Gastroesophageal sphincter (tissue), 4 donors: ENCODE results near the gene UTP25. TPM values are rescaled to one million over a fixed set of nuclear protein-coding genes. Genes with fewer than 3 reads are reported as not detected.

Experiments
- ATAC-seq: fragments of 150-250 bp; one replicate; pipeline ENCODE4 v1.9.1; 2016; ENCODE audit warnings: mild to moderate bottlenecking, moderate library complexity
- H3K27ac ChIP-seq, 4 donors: fragments of 200-600 bp; sonication (generic) in 3 of 4; 1 replicate in 3 of 4; 2 replicates in 1 of 4; pipeline ENCODE4 v1.5.1; 2016 to 2019
- H3K27me3 ChIP-seq: fragments of 200-600 bp; sonication (generic); one replicate; pipeline ENCODE4 v1.5.1; 2019
- H3K36me3 ChIP-seq, 2 donors: fragments of 200-600 bp; sonication (generic); one replicate each; pipeline ENCODE4 v1.5.1; 2019; ENCODE audit warnings: control low read depth in 1 of 2
- H3K4me1 ChIP-seq, 3 donors: fragments of 200-600 bp; sonication (generic); 1 replicate in 2 of 3; 2 replicates in 1 of 3; pipeline ENCODE4 v1.5.1; 2016 to 2019; ENCODE audit warnings: control low read depth in 2 of 3
- H3K4me3 ChIP-seq, 2 donors: fragments of 200-600 bp; sonication (generic); one replicate each; pipeline ENCODE4 v1.5.1; 2019; ENCODE audit warnings: mild to moderate bottlenecking in 1 of 2, moderate library complexity in 1 of 2
- H3K9me3 ChIP-seq, 3 donors: fragments of 200-600 bp; sonication (generic); one replicate each; pipeline ENCODE4 v1.5.1; 2017 to 2019; ENCODE audit warnings: control low read depth in 2 of 3
- EP300 ChIP-seq: sonication (generic); formaldehyde crosslinking; IDR thresholded peaks from one replicate; pipeline ENCODE4 v1.6.1; 2017; ENCODE audit warnings: antibody characterized with exemption, mild to moderate bottlenecking
- POLR2A ChIP-seq, 2 donors: fragments of 450-650 bp; IDR thresholded peaks; one replicate each; pipeline ENCODE4 v1.6.1; 2017; ENCODE audit warnings: antibody characterized with exemption in 2 of 2, mild to moderate bottlenecking in 2 of 2, moderate library complexity in 1 of 2
- POLR2AphosphoS5 ChIP-seq: sonication (generic); formaldehyde crosslinking; IDR thresholded peaks from one replicate; pipeline ENCODE4 v1.6.1; 2017; ENCODE audit warnings: antibody characterized with exemption
- WGBS, 2 donors: methylation state at CpG; one replicate each; pipeline ENCODE4 v1.1.5; 2018; ENCODE audit warnings: low coverage in 1 of 2; 5-methylcytosine and 5-hydroxymethylcytosine counted together
- total RNA-seq, 4 donors: library from RNA; depleted of rRNA; stranded (reverse); fragments of >200 nt; gene quantifications; one replicate each; pipeline ENCODE4 v1.1.0, GENCODE V29; 2016
- TF ChIP-seq, protein P1 (sequence below), 4 experiments: fragments of 200-600 bp in 2 of 4; fragments of 450-650 bp in 2 of 4; sonication (generic) in 1 of 4; IDR thresholded peaks; one replicate each; pipeline ENCODE4 v1.5.1; 2017 to 2019; ENCODE audit warnings: antibody characterized with exemption in 4 of 4, mild to moderate bottlenecking in 2 of 4, moderate library complexity in 2 of 4

UTP25 gene
- total RNA-seq, 4 donors from 2014 or later: 4.5 to 8.7 (median 8.0) TPM

DNA sequence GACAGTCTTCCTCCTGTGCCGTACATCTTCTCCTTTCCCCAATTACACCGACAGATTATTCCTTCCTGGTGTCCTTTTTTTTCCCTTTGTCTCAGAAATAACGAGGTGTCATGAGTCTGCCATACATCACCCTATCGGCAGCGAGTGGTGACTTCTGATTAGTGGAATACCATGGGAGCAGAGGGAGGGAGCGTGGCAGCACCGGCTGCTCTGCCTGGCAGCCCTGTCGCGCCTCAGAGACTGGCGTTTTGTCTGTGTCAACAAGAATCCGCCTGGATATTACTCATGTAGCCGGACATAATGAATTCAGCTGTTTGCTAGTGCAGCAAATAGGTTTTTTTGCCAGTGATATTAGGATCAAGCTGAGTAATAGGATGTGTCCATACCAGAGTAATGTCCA, 51.8 kb downstream of the UTP25 start:
- no peaks in the 10 kb centered on the region for H3K9me3 ChIP-seq
- H3K27ac ChIP-seq: no peak overlapping the region
- H3K4me3 ChIP-seq: no peak overlapping the region
- H3K27me3 ChIP-seq: peaks cover 30% of the 10 kb centered on the region
- ATAC-seq: no peak
- no peaks in the 10 kb centered on the region for H3K4me1 ChIP-seq
- no peak for TF ChIP-seq POLR2AphosphoS5
- TF ChIP-seq POLR2A (IDR thresholded peaks at IDR 0.05): no peak
- TF ChIP-seq, protein P1, sequence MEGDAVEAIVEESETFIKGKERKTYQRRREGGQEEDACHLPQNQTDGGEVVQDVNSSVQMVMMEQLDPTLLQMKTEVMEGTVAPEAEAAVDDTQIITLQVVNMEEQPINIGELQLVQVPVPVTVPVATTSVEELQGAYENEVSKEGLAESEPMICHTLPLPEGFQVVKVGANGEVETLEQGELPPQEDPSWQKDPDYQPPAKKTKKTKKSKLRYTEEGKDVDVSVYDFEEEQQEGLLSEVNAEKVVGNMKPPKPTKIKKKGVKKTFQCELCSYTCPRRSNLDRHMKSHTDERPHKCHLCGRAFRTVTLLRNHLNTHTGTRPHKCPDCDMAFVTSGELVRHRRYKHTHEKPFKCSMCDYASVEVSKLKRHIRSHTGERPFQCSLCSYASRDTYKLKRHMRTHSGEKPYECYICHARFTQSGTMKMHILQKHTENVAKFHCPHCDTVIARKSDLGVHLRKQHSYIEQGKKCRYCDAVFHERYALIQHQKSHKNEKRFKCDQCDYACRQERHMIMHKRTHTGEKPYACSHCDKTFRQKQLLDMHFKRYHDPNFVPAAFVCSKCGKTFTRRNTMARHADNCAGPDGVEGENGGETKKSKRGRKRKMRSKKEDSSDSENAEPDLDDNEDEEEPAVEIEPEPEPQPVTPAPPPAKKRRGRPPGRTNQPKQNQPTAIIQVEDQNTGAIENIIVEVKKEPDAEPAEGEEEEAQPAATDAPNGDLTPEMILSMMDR (IDR thresholded peaks at IDR 0.05): no peak
- TF ChIP-seq EP300: no peak
- 69 to 70% methylated on average over 2 to 3 of the region's 12 CpGs for WGBS, 2 donors
- no peaks in the 10 kb centered on the region for H3K36me3 ChIP-seq

DNA sequence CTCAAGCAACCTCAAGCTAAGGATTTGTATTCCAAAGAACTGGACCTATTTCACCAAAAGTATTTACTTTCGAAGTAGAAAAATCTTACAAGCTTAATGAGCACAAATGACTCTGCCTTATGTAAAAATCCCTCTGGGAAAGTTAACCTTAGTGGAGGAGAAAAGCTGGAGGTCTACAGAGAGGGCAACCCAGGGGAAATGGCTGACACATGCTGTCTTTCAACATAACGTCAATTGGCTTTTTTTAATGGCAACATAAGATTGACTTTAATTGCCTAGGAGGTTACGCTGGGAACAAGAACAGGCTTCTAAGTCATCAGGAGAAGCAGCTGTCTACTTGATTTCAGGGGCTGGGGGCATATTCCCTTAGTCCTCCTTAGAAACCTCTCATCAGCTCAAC, 52.3 kb downstream of the UTP25 start:
- H3K4me1 ChIP-seq: no peaks in the 10 kb centered on the region
- no peaks in the 10 kb centered on the region for H3K9me3 ChIP-seq
- H3K27me3 ChIP-seq: peaks cover 30% of the 10 kb centered on the region
- no peak for TF ChIP-seq EP300
- TF ChIP-seq, protein P1 (IDR thresholded peaks at IDR 0.05): no peak
- no peak for TF ChIP-seq POLR2AphosphoS5
- TF ChIP-seq POLR2A (IDR thresholded peaks at IDR 0.05): no peak
- no peak overlapping the region for H3K27ac ChIP-seq
- no peak for ATAC-seq
- 73 to 74% methylated on average over 3 of the region's 3 CpGs for WGBS, 2 donors
- no peak overlapping the region for H3K4me3 ChIP-seq
- H3K36me3 ChIP-seq: no peaks in the 10 kb centered on the region

DNA sequence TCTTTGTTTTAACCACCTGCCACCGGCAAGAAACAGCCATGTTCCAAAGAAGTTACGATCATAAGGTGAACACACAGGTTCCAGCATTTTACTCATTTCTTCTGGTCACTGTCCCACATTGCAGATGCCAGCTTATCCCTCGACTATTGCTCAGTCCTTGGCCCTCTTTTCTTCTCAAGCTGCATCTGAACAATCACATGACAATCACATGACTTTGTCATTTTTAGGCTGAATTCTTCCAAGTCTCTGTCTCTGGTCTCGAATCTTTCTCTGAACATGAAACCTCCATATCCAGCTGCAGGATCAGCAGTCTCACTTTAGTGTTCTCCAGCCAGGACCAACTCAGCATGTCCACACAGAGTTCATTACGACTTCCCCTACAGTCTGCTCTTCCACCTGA, 53.8 kb downstream of the UTP25 start:
- Histone ChIP-seq H3K27ac (no peak overlapping the region), H3K36me3 (no peaks in the 10 kb centered on the region), H3K27me3 (peaks cover 30% of the 10 kb centered on the region), H3K4me3 (no peak overlapping the region), H3K4me1 (no peaks in the 10 kb centered on the region), H3K9me3 (no peaks in the 10 kb centered on the region)
- WGBS, 2 donors: 71 to 74% methylated on average over 5 of the region's 5 CpGs
- TF ChIP-seq POLR2A (IDR thresholded peaks at IDR 0.05) (no peak), POLR2AphosphoS5 (no peak)
- TF ChIP-seq, protein P1 (IDR thresholded peaks at IDR 0.05): no peak
- no peak for ATAC-seq

DNA sequence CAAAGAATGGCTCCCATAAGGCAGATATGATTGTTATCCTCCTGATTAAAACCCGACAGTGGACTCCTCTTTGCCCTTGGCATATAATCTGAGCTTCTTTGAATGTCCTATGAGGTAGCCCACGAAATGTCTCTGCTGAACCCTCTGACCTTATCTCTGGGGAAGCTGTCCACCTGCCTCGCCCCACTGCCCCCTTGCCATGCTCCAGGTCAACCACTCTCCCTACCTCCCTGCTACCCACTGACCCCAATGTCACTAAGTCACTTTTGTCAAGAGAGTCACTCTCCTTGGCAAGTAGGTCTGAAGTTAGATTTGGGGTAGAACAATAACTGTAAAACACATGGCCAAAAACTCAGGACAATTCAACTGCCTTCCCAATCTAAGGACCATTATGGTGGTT, 54.5 kb downstream of the UTP25 start:
- Histone ChIP-seq H3K9me3 (no peaks in the 10 kb centered on the region), H3K4me3 (no peak overlapping the region), H3K36me3 (no peaks in the 10 kb centered on the region), H3K4me1 (no peaks in the 10 kb centered on the region), H3K27me3 (peaks cover 30% of the 10 kb centered on the region), H3K27ac (no peak overlapping the region)
- 58 to 77% methylated on average over 2 to 3 of the region's 3 CpGs for WGBS, 2 donors
- TF ChIP-seq EP300: no peak
- TF ChIP-seq, protein P1 (IDR thresholded peaks at IDR 0.05): no peak
- no peak for TF ChIP-seq POLR2AphosphoS5
- no peak for TF ChIP-seq POLR2A (IDR thresholded peaks at IDR 0.05)
- ATAC-seq: no peak

DNA sequence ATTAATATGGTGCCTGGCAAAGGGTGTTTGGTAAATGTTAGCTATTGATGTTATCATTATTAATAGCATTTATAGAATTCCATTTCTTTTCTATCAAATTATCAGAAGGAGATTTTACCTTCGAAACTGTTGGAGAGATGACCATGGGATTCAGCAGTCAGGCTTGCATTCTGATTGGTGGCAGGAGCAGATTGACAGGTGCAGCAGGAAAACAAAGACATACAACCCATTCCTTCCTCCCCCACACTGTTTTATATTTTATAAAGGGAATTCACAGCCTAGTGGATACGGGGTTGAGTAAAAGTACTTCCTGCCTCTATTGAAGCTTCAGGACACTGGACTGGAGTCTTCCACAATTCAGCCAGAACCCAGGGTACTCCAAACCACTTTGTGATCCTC, 55.2 kb downstream of the UTP25 start:
- H3K9me3 ChIP-seq: no peaks in the 10 kb centered on the region
- ATAC-seq: no peak
- no peak overlapping the region for H3K4me3 ChIP-seq
- 41 to 66% methylated on average over 2 of the region's 2 CpGs for WGBS, 2 donors
- TF ChIP-seq, protein P1 (IDR thresholded peaks at IDR 0.05): no peak
- no peak for TF ChIP-seq EP300
- TF ChIP-seq POLR2A (IDR thresholded peaks at IDR 0.05): no peak
- no peak for TF ChIP-seq POLR2AphosphoS5
- peaks cover 30% of the 10 kb centered on the region for H3K27me3 ChIP-seq
- no peaks in the 10 kb centered on the region for H3K4me1 ChIP-seq
- H3K36me3 ChIP-seq: no peaks in the 10 kb centered on the region
- H3K27ac ChIP-seq: no peak overlapping the region
